HEK293 (cell line): ENCODE results near the gene C2.

ENCODE experiments used
- ATF2 ChIP-seq: fragments of 450-650 bp; formaldehyde crosslinking; IDR thresholded peaks from 2 replicates; pipeline ENCODE4 v1.5.1; 2016; ENCODE audit warnings: missing biosample characterization, missing genetic modification characterization, low read depth
- EGR2 ChIP-seq: fragments of 450-650 bp; formaldehyde crosslinking; IDR thresholded peaks from 2 replicates; pipeline ENCODE4 v1.5.1; 2016; ENCODE audit warnings: low read depth, missing biosample characterization, missing genetic modification characterization
- GFI1B ChIP-seq: fragments of 450-650 bp; formaldehyde crosslinking; IDR thresholded peaks from 2 replicates; pipeline ENCODE4 v1.5.1; 2016; ENCODE audit warnings: missing biosample characterization, missing genetic modification characterization
- GLI2 ChIP-seq: fragments of 450-650 bp; formaldehyde crosslinking; IDR thresholded peaks from 2 replicates; pipeline ENCODE4; 2017; ENCODE audit warnings: missing biosample characterization, missing genetic modification characterization, low read depth, borderline replicate concordance
- GLIS1 ChIP-seq: fragments of 450-650 bp; formaldehyde crosslinking; IDR thresholded peaks from 2 replicates; pipeline ENCODE4 v1.5.1; 2016; ENCODE audit warnings: missing biosample characterization, missing genetic modification characterization
- HIC1 ChIP-seq: fragments of 450-650 bp; formaldehyde crosslinking; IDR thresholded peaks from 2 replicates; pipeline ENCODE4 v1.5.1; 2016; ENCODE audit warnings: missing biosample characterization, missing genetic modification characterization
- IKZF3 ChIP-seq: fragments of 450-650 bp; IDR thresholded peaks from 2 replicates; pipeline ENCODE4 v1.5.0; 2018; ENCODE audit warnings: missing biosample characterization, mild to moderate bottlenecking, missing genetic modification characterization, moderate library complexity
- KLF1 ChIP-seq: fragments of 450-650 bp; formaldehyde crosslinking; IDR thresholded peaks from 2 replicates; pipeline ENCODE4 v1.5.1; 2016; ENCODE audit warnings: missing biosample characterization, missing genetic modification characterization
- PRDM10 ChIP-seq: fragments of 450-650 bp; formaldehyde crosslinking; IDR thresholded peaks from 2 replicates; pipeline ENCODE4 v1.5.1; 2016; ENCODE audit warnings: missing biosample characterization, missing genetic modification characterization
- SALL2 ChIP-seq: fragments of 450-650 bp; formaldehyde crosslinking; IDR thresholded peaks from 2 replicates; pipeline ENCODE4 v1.5.0; 2017; ENCODE audit warnings: missing biosample characterization, mild to moderate bottlenecking, missing genetic modification characterization, borderline replicate concordance
- SP7 ChIP-seq: fragments of 450-650 bp; formaldehyde crosslinking; IDR thresholded peaks from 2 replicates; pipeline ENCODE4 v1.5.1; 2016; ENCODE audit warnings: missing biosample characterization, missing genetic modification characterization
- TCF7L2 ChIP-seq: IDR thresholded peaks from 2 replicates; pipeline ENCODE4 v1.6.1; 2011; ENCODE audit warnings: low read depth, mild to moderate bottlenecking, inconsistent platforms, low read length, moderate library complexity, borderline replicate concordance
- ZBTB20 ChIP-seq: fragments of 450-650 bp; formaldehyde crosslinking; IDR thresholded peaks from 2 replicates; pipeline ENCODE4 v1.5.1; 2016; ENCODE audit warnings: missing biosample characterization, missing genetic modification characterization
- ZFP69B ChIP-seq: fragments of 450-650 bp; formaldehyde crosslinking; IDR thresholded peaks from 2 replicates; pipeline ENCODE4 v1.5.1; 2016; ENCODE audit warnings: missing biosample characterization, missing genetic modification characterization
- ZNF132 ChIP-seq: fragments of 450-650 bp; formaldehyde crosslinking; IDR thresholded peaks from 2 replicates; pipeline ENCODE4 v1.5.1; 2017; ENCODE audit warnings: missing biosample characterization, missing genetic modification characterization, borderline replicate concordance
- ZNF18 ChIP-seq: fragments of 450-650 bp; formaldehyde crosslinking; IDR thresholded peaks from 2 replicates; pipeline ENCODE4 v1.5.1; 2016; ENCODE audit warnings: missing biosample characterization, missing genetic modification characterization
- ZNF202 ChIP-seq: fragments of 450-650 bp; formaldehyde crosslinking; IDR thresholded peaks from 2 replicates; pipeline ENCODE4 v1.5.1; 2016; ENCODE audit warnings: missing biosample characterization, missing genetic modification characterization, borderline replicate concordance
- ZNF416 ChIP-seq: fragments of 450-650 bp; formaldehyde crosslinking; IDR thresholded peaks from 2 replicates; pipeline ENCODE4 v1.5.1; 2016; ENCODE audit warnings: missing biosample characterization, missing genetic modification characterization
- ZNF423 ChIP-seq: fragments of 450-650 bp; formaldehyde crosslinking; IDR thresholded peaks from 2 replicates; pipeline ENCODE4 v1.5.1; 2016; ENCODE audit warnings: missing biosample characterization, missing genetic modification characterization
- ZNF510 ChIP-seq: fragments of 450-650 bp; formaldehyde crosslinking; IDR thresholded peaks from 2 replicates; pipeline ENCODE4 v1.5.1; 2018; ENCODE audit warnings: mild to moderate bottlenecking, missing genetic modification characterization, missing biosample characterization; ENCODE audit not compliant: insufficient replicate concordance
- ZNF521 ChIP-seq: fragments of 450-650 bp; formaldehyde crosslinking; IDR thresholded peaks from 2 replicates; pipeline ENCODE4 v1.5.1; 2017; ENCODE audit warnings: missing biosample characterization, mild to moderate bottlenecking, missing genetic modification characterization
- ZNF530 ChIP-seq: fragments of 450-650 bp; formaldehyde crosslinking; IDR thresholded peaks from 2 replicates; pipeline ENCODE4 v1.5.1; 2016; ENCODE audit warnings: low read depth, missing biosample characterization, missing genetic modification characterization
- ZNF549 ChIP-seq: fragments of 450-650 bp; IDR thresholded peaks from 2 replicates; pipeline ENCODE4 v1.5.1; 2018; ENCODE audit warnings: missing biosample characterization, missing genetic modification characterization, mild to moderate bottlenecking, inconsistent platforms, moderate library complexity
- ZNF561 ChIP-seq: fragments of 450-650 bp; IDR thresholded peaks from 2 replicates; pipeline ENCODE4 v1.5.1; 2018; ENCODE audit warnings: missing biosample characterization, missing genetic modification characterization, borderline replicate concordance
- ZNF580 ChIP-seq: fragments of 450-650 bp; formaldehyde crosslinking; IDR thresholded peaks from 2 replicates; pipeline ENCODE4 v1.5.1; 2016; ENCODE audit warnings: missing biosample characterization, missing genetic modification characterization
- ZNF600 ChIP-seq: fragments of 450-650 bp; formaldehyde crosslinking; IDR thresholded peaks from 2 replicates; pipeline ENCODE4 v1.5.1; 2016; ENCODE audit warnings: missing biosample characterization, missing genetic modification characterization
- ZNF610 ChIP-seq: fragments of 450-650 bp; formaldehyde crosslinking; IDR thresholded peaks from 2 replicates; pipeline ENCODE4 v1.5.1; 2016; ENCODE audit warnings: missing biosample characterization, missing genetic modification characterization, borderline replicate concordance
- ZNF654 ChIP-seq: fragments of 450-650 bp; formaldehyde crosslinking; IDR thresholded peaks from 2 replicates; pipeline ENCODE4 v1.5.1; 2016; ENCODE audit warnings: low read depth, missing biosample characterization, missing genetic modification characterization
- ZNF670 ChIP-seq: fragments of 450-650 bp; formaldehyde crosslinking; IDR thresholded peaks from 2 replicates; pipeline ENCODE4 v1.5.1; 2016; ENCODE audit warnings: missing biosample characterization, missing genetic modification characterization, low read depth
- ZNF830 ChIP-seq: fragments of 450-650 bp; IDR thresholded peaks from 2 replicates; pipeline ENCODE4 v1.5.0; 2018; ENCODE audit warnings: missing biosample characterization, missing genetic modification characterization, low read depth, mild to moderate bottlenecking, moderate library complexity
- ZSCAN30 ChIP-seq: fragments of 450-650 bp; IDR thresholded peaks from 2 replicates; pipeline ENCODE4 v1.5.1; 2018; ENCODE audit warnings: missing biosample characterization, mild to moderate bottlenecking, missing genetic modification characterization, moderate library complexity

C2 gene

GRCh38 chr6:31897612-31898382 lies 29.7 kb upstream of the C2 start, which contains the start of gene EHMT2 (continued):
- no peak for TF ChIP-seq ZNF18
- TF ChIP-seq ZNF521 (tag by site-specific recombination), result no peak
- TF ChIP-seq ZNF654 (tag by site-specific recombination), result no peak
- no peak for TF ChIP-seq ZNF132 (tag by site-specific recombination)
- no peak for TF ChIP-seq TCF7L2
- TF ChIP-seq ZNF610 (tag by site-specific recombination), result no peak
- TF ChIP-seq ZNF416 (tag by site-specific recombination), result no peak
- TF ChIP-seq ZSCAN30, result 0 out of 2 replicates have a peak, but pooled peaks have one; percentile 8
- TF ChIP-seq ZNF510 (tag by site-specific recombination), result no peak
- no peak for TF ChIP-seq GLIS1 (tag by site-specific recombination)
- no peak for TF ChIP-seq ZNF670 (tag by site-specific recombination)
- no peak for TF ChIP-seq ZNF549 (tag by site-specific recombination)
- TF ChIP-seq ATF2 (tag by site-specific recombination), result no peak
- no peak for TF ChIP-seq EGR2
- TF ChIP-seq ZNF830 (tag by site-specific recombination), result no peak
- no peak for TF ChIP-seq PRDM10 (tag by site-specific recombination)
- TF ChIP-seq SALL2 (tag by site-specific recombination), result no peak
- peak; percentile 63 for TF ChIP-seq ZBTB20 (tag by site-specific recombination)
- TF ChIP-seq ZNF580 (tag by site-specific recombination), result no peak
- no peak for TF ChIP-seq KLF1 (tag by site-specific recombination)
- TF ChIP-seq ZFP69B (tag by site-specific recombination), result 0 out of 2 replicates have a peak, but pooled peaks have one; percentile 58
- TF ChIP-seq ZNF600 (tag by site-specific recombination), result peak; percentile 33
- no peak for TF ChIP-seq GLI2
- TF ChIP-seq ZNF530 (tag by site-specific recombination), result no peak
- TF ChIP-seq HIC1 (tag by site-specific recombination), result no peak
- TF ChIP-seq SP7 (tag by site-specific recombination), result 0 out of 2 replicates have a peak, but pooled peaks have one; percentile 11
- TF ChIP-seq IKZF3 (tag by site-specific recombination), result peak; percentile 61; the same call in 1 of the 2 replicates
- TF ChIP-seq ZNF423 (tag by site-specific recombination), result no peak
- TF ChIP-seq ZNF561 (tag by site-specific recombination), result no peak
- TF ChIP-seq GFI1B (tag by site-specific recombination), result no peak
- no peak for TF ChIP-seq ZNF202
